Mesothelial cell of epicardium (in vitro differentiated cells): Measurements from ENCODE around the gene TSPAN7. TPM values are rescaled to one million over a fixed set of nuclear protein-coding genes. Genes with fewer than 3 reads are reported as not detected.

Experiments used
- DNase-seq, 2 experiments: peaks; one replicate each; pipeline ENCODE4 v3.0.0; 2021; ENCODE audit warnings: low spot score in 2 of 2; ENCODE audit not compliant: unreplicated experiment in 2 of 2
- H3K27ac Mint-ChIP-seq: 2 replicates; pipeline ENCODE4 v1.8.0; 2021; ENCODE audit warnings: mixed read lengths
- H3K27me3 Mint-ChIP-seq: 2 replicates; pipeline ENCODE4 v1.8.0; 2021; ENCODE audit warnings: low read depth, mixed read lengths
- H3K36me3 Mint-ChIP-seq: 2 replicates; pipeline ENCODE4 v1.8.0; 2021; ENCODE audit warnings: mixed read lengths
- H3K4me1 Mint-ChIP-seq: 2 replicates; pipeline ENCODE4 v1.8.0; 2021; ENCODE audit warnings: mixed read lengths
- H3K4me3 Mint-ChIP-seq: 2 replicates; pipeline ENCODE4 v1.8.0; 2021; ENCODE audit warnings: mild to moderate bottlenecking, moderate library complexity, mixed read lengths
- H3K9me3 Mint-ChIP-seq: 2 replicates; pipeline ENCODE4 v1.8.0; 2021; ENCODE audit warnings: mixed read lengths
- CTCF ChIP-seq: fragments of 200-600 bp; sonication (generic); IDR thresholded peaks from one replicate; pipeline ENCODE4 v1.5.0; 2021; ENCODE audit warnings: antibody characterized with exemption; ENCODE audit not compliant: unreplicated experiment
- total RNA-seq: library from RNA; stranded (reverse); gene quantifications from 3 replicates; pipeline ENCODE4 v1.2.1, GENCODE V29; 2021

TSPAN7 gene
- total RNA-seq, 1 donor from 2014 or later, result 10.1 TPM

DNA sequence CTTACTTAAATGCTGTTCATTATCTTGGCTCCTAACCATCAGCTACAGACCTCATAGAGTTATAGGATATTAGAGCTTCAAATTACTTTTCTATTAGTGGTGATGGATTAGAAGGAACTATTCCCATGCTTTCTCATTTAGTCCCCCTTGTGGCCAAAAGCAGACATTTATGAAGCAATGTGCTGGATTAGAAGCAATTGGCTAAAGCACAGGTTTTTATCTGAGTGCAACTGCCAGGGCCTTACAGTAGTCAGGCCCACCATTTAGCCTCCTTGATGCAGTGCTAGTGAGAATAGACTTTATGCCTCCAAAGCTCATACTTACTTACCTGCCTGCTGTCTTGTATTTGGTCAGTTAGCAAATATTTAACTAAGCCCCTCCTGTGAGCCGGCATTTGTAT lies 93.0 kb downstream of the TSPAN7 start:
- peak; percentile 75 for TF ChIP-seq CTCF
- Mint-ChIP-seq H3K27me3 (no peaks in the 10 kb centered on the region), H3K4me3 (no peak overlapping the region), H3K4me1 (peaks cover 2% of the 10 kb centered on the region), H3K9me3 (peaks cover 19% of the 10 kb centered on the region), H3K36me3 (no peaks in the 10 kb centered on the region), H3K27ac (no peak overlapping the region)
- DNase-seq, result no peak

GRCh38 chrX:38656350-38656915 lies 95.1 kb downstream of the TSPAN7 start:
- no peak for TF ChIP-seq CTCF
- H3K27ac Mint-ChIP-seq, result no peak overlapping the region
- H3K4me3 Mint-ChIP-seq, result no peak overlapping the region
- no peaks in the 10 kb centered on the region for H3K27me3 Mint-ChIP-seq
- peaks cover 16% of the 10 kb centered on the region for H3K9me3 Mint-ChIP-seq
- no peaks in the 10 kb centered on the region for H3K36me3 Mint-ChIP-seq
- peaks cover 2% of the 10 kb centered on the region for H3K4me1 Mint-ChIP-seq
- no peak for DNase-seq

DNA sequence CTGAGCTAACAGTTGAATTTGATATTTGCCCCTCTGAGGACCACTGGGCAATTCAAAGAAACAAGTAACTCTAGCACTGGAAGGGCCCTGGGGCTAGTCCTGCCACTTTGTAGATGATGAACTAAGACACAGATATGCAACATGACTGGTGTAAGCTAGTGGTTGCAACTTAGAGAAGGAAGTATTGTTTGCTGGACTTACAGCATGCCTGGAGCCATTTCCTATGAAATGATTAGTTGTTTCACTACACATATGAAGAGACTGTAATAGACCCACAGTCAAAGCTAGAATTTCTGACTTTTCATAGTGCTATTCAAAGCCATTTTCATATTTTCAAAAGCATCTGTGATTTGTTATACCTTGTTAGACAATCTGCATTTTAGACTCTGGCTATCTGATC lies 96.2 kb downstream of the TSPAN7 start:
- H3K36me3 Mint-ChIP-seq, result no peaks in the 10 kb centered on the region
- H3K27me3 Mint-ChIP-seq, result peaks cover 3% of the 10 kb centered on the region
- H3K4me1 Mint-ChIP-seq, result peaks cover 2% of the 10 kb centered on the region
- no peak for TF ChIP-seq CTCF
- H3K27ac Mint-ChIP-seq, result no peak overlapping the region
- peaks cover 21% of the 10 kb centered on the region for H3K9me3 Mint-ChIP-seq
- no peak for DNase-seq
- H3K4me3 Mint-ChIP-seq, result no peak overlapping the region

DNA sequence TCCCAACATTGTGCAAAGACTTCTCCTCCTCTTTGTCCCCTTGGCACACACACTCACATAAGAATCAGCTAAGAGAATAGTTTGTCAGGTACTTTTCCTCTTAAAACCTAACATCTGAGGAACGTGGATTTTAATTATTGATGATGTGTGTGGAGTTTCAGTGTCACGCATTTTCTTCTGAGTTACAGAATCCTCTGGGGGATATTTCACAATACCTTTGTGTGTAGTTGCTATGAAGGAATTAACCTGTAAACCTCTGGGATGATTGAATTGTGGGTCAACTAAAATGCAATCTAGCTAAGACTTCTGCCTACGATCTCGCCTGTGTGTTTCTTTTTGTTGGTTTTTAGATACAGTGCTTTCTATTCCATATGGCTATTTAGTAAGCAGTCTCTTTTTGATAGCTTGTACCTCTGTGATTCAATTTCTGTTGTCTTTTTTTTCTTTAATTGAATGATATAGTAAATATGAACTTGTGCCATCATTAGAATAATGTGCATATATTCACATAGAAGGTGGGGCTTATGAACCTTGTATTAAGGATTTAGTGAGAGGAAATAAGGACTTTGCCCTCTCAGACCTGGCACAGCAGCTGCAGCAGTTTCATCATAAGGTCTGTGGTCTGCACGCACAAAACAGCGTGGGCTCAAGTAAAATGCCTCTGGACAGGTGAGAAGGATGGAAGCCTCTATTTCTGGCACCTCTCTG lies 99.2 kb downstream of the TSPAN7 start:
- H3K4me1 Mint-ChIP-seq, result peaks cover 2% of the 10 kb centered on the region
- H3K4me3 Mint-ChIP-seq, result no peak overlapping the region
- H3K9me3 Mint-ChIP-seq, result peaks cover 16% of the 10 kb centered on the region
- no peak for DNase-seq
- no peak for TF ChIP-seq CTCF
- H3K36me3 Mint-ChIP-seq, result no peaks in the 10 kb centered on the region
- H3K27ac Mint-ChIP-seq, result no peak overlapping the region
- peaks cover 7% of the 10 kb centered on the region for H3K27me3 Mint-ChIP-seq

- Mint-ChIP-seq H3K9me3 (peaks cover 12% of the 10 kb centered on the region), H3K4me3 (no peak overlapping the region), H3K27me3 (peaks cover 7% of the 10 kb centered on the region), H3K4me1 (peaks cover 2% of the 10 kb centered on the region), H3K36me3 (no peaks in the 10 kb centered on the region), H3K27ac (no peak overlapping the region)
- no peak for TF ChIP-seq CTCF
- no peak for DNase-seq
Measured at GRCh38 chrX:38661103-38661441, 99.7 kb downstream of the TSPAN7 start.
